Adrenal gland (tissue), 5 donors: ENCODE results near the gene CALML3.

Experiments used
- POLR2A ChIP-seq, 2 donors: fragments of 450-650 bp; IDR thresholded peaks; one replicate each; pipeline ENCODE4 v1.6.1; 2017; ENCODE audit warnings: antibody characterized with exemption in 2 of 2, mild to moderate bottlenecking in 2 of 2, moderate library complexity in 1 of 2
- TF ChIP-seq, protein P1 (sequence below), 6 experiments: fragments of 450-650 bp in 4 of 6; fragments of 200-600 bp in 2 of 6; sonication (generic) in 1 of 6; IDR thresholded peaks; 1 replicate in 5 of 6; 2 replicates in 1 of 6; pipeline versions ENCODE4 v1.5.1 to v1.8.0; 2016 to 2021; ENCODE audit warnings: antibody characterized with exemption in 6 of 6, mild to moderate bottlenecking in 2 of 6, moderate library complexity in 1 of 6
- donor health status: DM: no; HTN: no; CAD: no.

DNA sequence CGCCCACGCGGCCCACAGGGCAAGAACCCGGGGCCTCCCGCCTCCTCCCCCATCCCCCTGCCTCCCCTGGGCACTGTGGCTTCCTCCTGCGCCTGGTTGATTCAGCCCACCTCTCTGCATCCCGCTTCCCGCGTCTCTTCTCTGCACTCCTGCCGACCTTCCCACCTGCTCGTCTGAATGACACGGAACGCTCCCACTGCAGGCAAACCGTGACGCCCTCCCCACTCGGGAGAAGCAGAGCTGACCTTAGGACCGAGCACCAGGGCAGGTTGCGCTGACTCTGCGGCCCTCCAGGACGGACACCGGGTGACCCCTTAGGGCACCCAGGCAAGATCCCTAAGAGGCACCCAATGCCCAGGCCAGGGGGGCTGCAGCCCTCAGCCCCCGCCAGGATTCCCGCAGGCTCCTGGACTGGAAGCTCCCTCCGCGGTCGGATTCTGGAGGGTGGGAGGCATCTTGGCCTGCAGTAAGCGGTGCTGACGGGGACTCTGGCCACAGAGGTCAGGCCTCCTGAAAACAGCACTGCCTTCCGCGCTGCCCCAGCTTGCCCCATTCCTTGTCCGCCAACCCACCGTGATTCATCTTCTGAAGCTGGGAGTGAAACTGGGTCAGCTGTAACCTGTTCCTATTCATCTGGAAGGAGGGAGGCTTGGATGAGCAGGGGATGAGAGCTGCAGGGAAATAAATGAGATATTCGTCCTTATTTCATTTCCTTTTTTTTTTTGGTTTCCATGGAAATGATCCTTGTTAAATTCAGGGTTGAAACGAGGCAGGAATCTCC, 990 bp downstream of the CALML3 start:
- TF ChIP-seq, protein P1, sequence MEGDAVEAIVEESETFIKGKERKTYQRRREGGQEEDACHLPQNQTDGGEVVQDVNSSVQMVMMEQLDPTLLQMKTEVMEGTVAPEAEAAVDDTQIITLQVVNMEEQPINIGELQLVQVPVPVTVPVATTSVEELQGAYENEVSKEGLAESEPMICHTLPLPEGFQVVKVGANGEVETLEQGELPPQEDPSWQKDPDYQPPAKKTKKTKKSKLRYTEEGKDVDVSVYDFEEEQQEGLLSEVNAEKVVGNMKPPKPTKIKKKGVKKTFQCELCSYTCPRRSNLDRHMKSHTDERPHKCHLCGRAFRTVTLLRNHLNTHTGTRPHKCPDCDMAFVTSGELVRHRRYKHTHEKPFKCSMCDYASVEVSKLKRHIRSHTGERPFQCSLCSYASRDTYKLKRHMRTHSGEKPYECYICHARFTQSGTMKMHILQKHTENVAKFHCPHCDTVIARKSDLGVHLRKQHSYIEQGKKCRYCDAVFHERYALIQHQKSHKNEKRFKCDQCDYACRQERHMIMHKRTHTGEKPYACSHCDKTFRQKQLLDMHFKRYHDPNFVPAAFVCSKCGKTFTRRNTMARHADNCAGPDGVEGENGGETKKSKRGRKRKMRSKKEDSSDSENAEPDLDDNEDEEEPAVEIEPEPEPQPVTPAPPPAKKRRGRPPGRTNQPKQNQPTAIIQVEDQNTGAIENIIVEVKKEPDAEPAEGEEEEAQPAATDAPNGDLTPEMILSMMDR (IDR thresholded peaks at IDR 0.05), result no peak
- no peak for TF ChIP-seq POLR2A (IDR thresholded peaks at IDR 0.05)
